GM12878 (cell line): Measurements from ENCODE around the gene ADGRA3. TPM values are rescaled to one million over a fixed set of nuclear protein-coding genes. Genes with fewer than 3 reads are reported as not detected.

Source experiments
- ATAC-seq: fragments of 200-7000 bp; cut with Tn5 transposase; 3 replicates; pipeline ENCODE4 v1.9.1; 2020; ENCODE audit warnings: mild to moderate bottlenecking, moderate library complexity
- BruUV-seq: library from RNA; stranded (reverse); fragments of 400-500 nt; replicated peaks from 2 replicates; lab custom pipeline; 2021; lab: Mats Ljungman, UMichigan
- CTCF ChIA-PET: fragments of 300-600 bp; sonication (Branson Sonifier 250); formaldehyde crosslinking; extraction: SDS; loops from one replicate; lab custom pipeline; 2021; ENCODE audit warnings: inconsistent platforms; lab: Yijun Ruan, JAX
- POLR2A ChIA-PET: fragments of 350-600 bp; formaldehyde crosslinking; extraction: SDS; loops from one replicate; lab custom pipeline; 2021; ENCODE audit warnings: inconsistent platforms; lab: Charles Lee
- RAD21 ChIA-PET: fragments of 300-600 bp; sonication (Branson Sonifier 250); formaldehyde crosslinking; loops from one replicate; lab custom pipeline; 2023; ENCODE audit warnings: antibody characterized with exemption; ENCODE audit not compliant: unreplicated experiment; lab: Charles Lee
- SMC1A ChIA-PET: fragments of 300-600 bp; sonication (Branson Sonifier 250); formaldehyde crosslinking; loops from one replicate; lab custom pipeline; 2023; ENCODE audit not compliant: unreplicated experiment, uncharacterized antibody; lab: Charles Lee
- DNase-seq: peaks from one replicate; pipeline ENCODE4 v3.0.0-alpha.2; 2011; ENCODE audit warnings: low read depth, low spot score
- FAIRE-seq: peaks from 3 replicates; lab custom pipeline; 2011; peaks lifted over from hg19 to GRCh38; lab: Jason Lieb, UNC
- H2AFZ ChIP-seq: 2 replicates; pipeline ENCODE4 v1.6.0; 2011; ENCODE audit warnings: low read depth, low read length, control low read depth; ENCODE audit not compliant: control insufficient read depth
- H3K27ac ChIP-seq: 2 replicates; pipeline ENCODE4 v1.5.1; 2011; ENCODE audit warnings: control low read depth; ENCODE audit not compliant: control insufficient read depth, insufficient read depth
- H3K27me3 ChIP-seq, 2 experiments: replicated peaks in 1 of 2; 2 replicates each; pipeline versions ENCODE4 v1.6.0 to v1.6.1; 2011; ENCODE audit warnings: low read length in 1 of 2; ENCODE audit not compliant: control insufficient read depth in 2 of 2, insufficient read depth in 2 of 2
- H3K36me3 ChIP-seq, 2 experiments: 2 replicates each; pipeline ENCODE4 v1.5.1; 2011; ENCODE audit warnings: low read length in 1 of 2; ENCODE audit not compliant: control insufficient read depth in 2 of 2, insufficient read depth in 2 of 2
- H3K4me1 ChIP-seq: 2 replicates; pipeline ENCODE4 v1.6.1; 2011; ENCODE audit warnings: mild to moderate bottlenecking, low read length, moderate library complexity, mixed read lengths; ENCODE audit not compliant: control insufficient read depth, insufficient read depth
- H3K4me2 ChIP-seq: 2 replicates; pipeline ENCODE4 v1.6.0; 2011; ENCODE audit warnings: control low read depth; ENCODE audit not compliant: control insufficient read depth, insufficient read depth
- H3K4me3 ChIP-seq: fragments of 200-600 bp; sonication (generic); 2 replicates; pipeline ENCODE4 v1.5.1; 2016
- H3K79me2 ChIP-seq: 2 replicates; pipeline ENCODE4 v1.6.0; 2011; ENCODE audit warnings: low read length; ENCODE audit not compliant: control insufficient read depth, insufficient read depth
- H3K9ac ChIP-seq: 2 replicates; pipeline ENCODE4 v1.8.0; 2011; ENCODE audit warnings: low read length, control low read depth, mixed read lengths; ENCODE audit not compliant: control insufficient read depth, insufficient read depth
- H3K9me3 ChIP-seq: replicated peaks from 3 replicates; pipeline ENCODE4 v1.5.1; 2011; ENCODE audit warnings: mild to moderate bottlenecking, low read length; ENCODE audit not compliant: control insufficient read depth, insufficient read depth
- H4K20me1 ChIP-seq: 2 replicates; pipeline ENCODE4 v1.6.0; 2011; ENCODE audit not compliant: control insufficient read depth, insufficient read depth
- BACH1 ChIP-seq: fragments of 450-650 bp; IDR thresholded peaks from 2 replicates; pipeline ENCODE4 v1.6.1; 2017; ENCODE audit warnings: mild to moderate bottlenecking, borderline replicate concordance
- EZH2 ChIP-seq: IDR thresholded peaks from 2 replicates; pipeline ENCODE4 v1.6.1; 2012; ENCODE audit warnings: low read depth, mild to moderate bottlenecking, control low read depth, inconsistent platforms, low read length, borderline replicate concordance; ENCODE audit not compliant: control insufficient read depth
- GATAD2B ChIP-seq: fragments of 450-650 bp; conservative IDR thresholded peaks from 2 replicates; pipeline ENCODE4 v1.6.1; 2017; ENCODE audit warnings: low read depth, mild to moderate bottlenecking, moderate library complexity
- HSF1 ChIP-seq: fragments of 150-350 bp; IDR thresholded peaks from 2 replicates; pipeline ENCODE4 v1.6.1; 2014; ENCODE audit warnings: mild to moderate bottlenecking, low read depth, low read length
- IRF3 ChIP-seq: fragments of 450-650 bp; IDR thresholded peaks from 2 replicates; pipeline ENCODE4 v1.6.1; 2014; ENCODE audit warnings: mild to moderate bottlenecking
- KLF5 ChIP-seq: fragments of 450-650 bp; IDR thresholded peaks from 2 replicates; pipeline ENCODE4 v1.6.1; 2014; ENCODE audit warnings: mild to moderate bottlenecking; ENCODE audit not compliant: partially characterized antibody
- MXI1 ChIP-seq: fragments of 150-350 bp; IDR thresholded peaks from 2 replicates; pipeline ENCODE4 v1.6.1; 2011; ENCODE audit warnings: low read depth, mild to moderate bottlenecking, inconsistent platforms, low read length, improper control_type of control experiment
- MYB ChIP-seq: fragments of 150-350 bp; IDR thresholded peaks from 2 replicates; pipeline ENCODE4 v1.6.1; 2014; ENCODE audit warnings: mild to moderate bottlenecking, low read depth, low read length, borderline replicate concordance
- NFYA ChIP-seq: IDR thresholded peaks from 2 replicates; pipeline ENCODE4 v1.6.1; 2011; ENCODE audit warnings: low read depth, mild to moderate bottlenecking, low read length, improper control_type of control experiment, borderline replicate concordance
- NFYB ChIP-seq: IDR thresholded peaks from 2 replicates; pipeline ENCODE4 v1.6.1; 2011; ENCODE audit warnings: low read depth, mild to moderate bottlenecking, low read length, improper control_type of control experiment, moderate library complexity; ENCODE audit not compliant: insufficient read depth
- POLR2AphosphoS2 ChIP-seq: IDR thresholded peaks from 2 replicates; pipeline ENCODE4 v1.6.1; 2011; ENCODE audit warnings: low read depth, mild to moderate bottlenecking, low read length, improper control_type of control experiment, moderate library complexity
- SMAD5 ChIP-seq: IDR thresholded peaks from 2 replicates; pipeline ENCODE4 v1.6.1; 2016; ENCODE audit warnings: antibody characterized with exemption, low read depth
- SREBF1 ChIP-seq: IDR thresholded peaks from 2 replicates; pipeline ENCODE4 v1.6.1; 2012; ENCODE audit warnings: mild to moderate bottlenecking, low read length
- SREBF2 ChIP-seq: IDR thresholded peaks from 2 replicates; pipeline ENCODE4 v1.6.1; 2012; ENCODE audit warnings: mild to moderate bottlenecking, low read length
- SUZ12 ChIP-seq: fragments of 200-600 bp; sonication (generic); IDR thresholded peaks from one replicate; pipeline ENCODE4 v1.6.1; 2018; ENCODE audit warnings: antibody characterized with exemption, mild to moderate bottlenecking; ENCODE audit not compliant: unreplicated experiment
- TBL1XR1 ChIP-seq: IDR thresholded peaks from 2 replicates; pipeline ENCODE4 v1.6.1; 2012; ENCODE audit warnings: low read depth, low read length, improper control_type of control experiment
- TCF3 ChIP-seq: IDR thresholded peaks from 2 replicates; pipeline ENCODE4 v1.6.1; 2012; ENCODE audit warnings: low read depth, mild to moderate bottlenecking, low read length, borderline replicate concordance; ENCODE audit not compliant: insufficient read depth
- USF1 ChIP-seq: IDR thresholded peaks from 2 replicates; pipeline ENCODE4 v1.6.1; 2011; ENCODE audit warnings: borderline replicate concordance, low read depth, mild to moderate bottlenecking, moderate library complexity, mixed read lengths, low read length; ENCODE audit not compliant: insufficient read depth; ENCODE audit errors: extremely low read length
- ZNF217 ChIP-seq: fragments of 450-650 bp; IDR thresholded peaks from 2 replicates; pipeline ENCODE4 v1.6.1; 2017; ENCODE audit warnings: antibody characterized with exemption, mild to moderate bottlenecking
- ZNF622 ChIP-seq: fragments of 450-650 bp; IDR thresholded peaks from 2 replicates; pipeline ENCODE4 v1.6.1; 2017; ENCODE audit warnings: mild to moderate bottlenecking, inconsistent platforms
- WGBS: methylation state at CpG from one replicate; pipeline ENCODE4 v1.1.6; 2016; ENCODE audit warnings: low lambda C conversion rate; ENCODE audit not compliant: insufficient replicate concordance, insufficient coverage; ENCODE audit errors: missing lambda C conversion rate; 5-methylcytosine and 5-hydroxymethylcytosine counted together
- in situ Hi-C: fragments of 300-500 bp; cut with MboI; formaldehyde crosslinking; loops from 9 replicates; pipeline ENCODE4 v1.14.3; 2018; ENCODE audit warnings: mixed read lengths
- intact Hi-C: fragments of 100-400 bp; cut with micrococcal nuclease; formaldehyde crosslinking; loops from one replicate; pipeline ENCODE4 v1.14.2; 2022; ENCODE audit not compliant: unreplicated experiment
- polyA plus RNA-seq, 11 experiments: library from polyadenylated mRNA; depleted of rRNA in 4 of 11; unstranded in 6 of 11; stranded (reverse) in 5 of 11; fragments of >200 nt; fragmentation: Nextera tagmentation in 4 of 11; fragmentation: Illumina TruSeq in 1 of 11; extraction: Ambion mirVana in 4 of 11; extraction: Trizol in 1 of 11; gene quantifications; 1 replicate in 1 of 11; 2 replicates in 10 of 11; pipeline versions ENCODE4 v1.2.1 to v1.2.3, GENCODE V29; 2011 to 2016; ENCODE audit warnings: inconsistent platforms in 2 of 11, missing spikeins in 2 of 11, low read depth in 1 of 11
- total RNA-seq, 4 experiments: library from RNA; depleted of rRNA in 3 of 4; stranded (reverse); fragments of >200 nt in 3 of 4; fragmentation: Illumina TruSeq in 1 of 4; extraction: Trizol in 1 of 4; gene quantifications; 2 replicates each; pipeline versions ENCODE4 v1.2.1 to v1.2.3, GENCODE V29; 2013 to 2021

The ADGRA3 gene
- total and polyA plus RNA-seq, 10 of the 15 experiments (the other 5 are each of a cell fraction or from before 2014, with no cell fraction given) = 0.24 to 66.2 (median 2.5) TPM

- TF ChIP-seq MYB (no peak), BACH1 (no peak), EZH2 (no peak), KLF5 (no peak)
Observed at GRCh38 chr4:22487328-22487727, 28.5 kb downstream of the ADGRA3 start (continued).

GRCh38 chr4:22486276-22486675 lies 29.6 kb downstream of the ADGRA3 start:
- FAIRE-seq (no peak), DNase-seq (no peak)
- no peaks in the 10 kb centered on the region for H4K20me1 ChIP-seq
- ChIA-PET CTCF (interaction anchor here (1.0 to 3.2 kb wide), 3 partner anchors 14 to 121 kb away, joined by 3 to 23 read pairs (median 4); no protein-coding TSS in a partner anchor), RAD21 (interaction anchor here (0.8 to 8.3 kb wide), 14 partner anchors 10 to 123 kb away, joined by 3 to 72 read pairs (median 4); no protein-coding TSS in a partner anchor)
- H3K4me2 ChIP-seq = no peak overlapping the region
- no peak overlapping the region for H2AFZ ChIP-seq
- in situ Hi-C loops = no loop called here
- no peaks in the 10 kb centered on the region for H3K27me3 ChIP-seq
- no peak for TF ChIP-seq HSF1
- TF ChIP-seq NFYA = no peak
- TF ChIP-seq IRF3 = no peak
- TF ChIP-seq MXI1 = no peak
- TF ChIP-seq SMAD5 = no peak
- TF ChIP-seq ZNF622 = no peak
- no peak for TF ChIP-seq USF1
- no peak for TF ChIP-seq TBL1XR1
- TF ChIP-seq GATAD2B = no peak
- no peak for TF ChIP-seq SREBF2
- no peak for TF ChIP-seq ZNF217
- TF ChIP-seq POLR2AphosphoS2 = no peak
- no peak for TF ChIP-seq NFYB
- TF ChIP-seq TCF3 = no peak
- TF ChIP-seq SREBF1 = no peak
- TF ChIP-seq SUZ12 = no peak
- TF ChIP-seq, all 136 proteins: peak for 0
- ATAC-seq = no peak
- WGBS = 49% methylated on average over 4 of the region's 4 CpGs
- ChIA-PET POLR2A (interaction anchor here (1.0 to 7.2 kb wide), 9 partner anchors 9 to 109 kb away, joined by 3 to 59 read pairs (median 8); partner anchors contain the start of gene ADGRA3), SMC1A (interaction anchor here (0.9 to 15.8 kb wide), 13 partner anchors 12 to 119 kb away, joined by 3 to 272 read pairs (median 4); no protein-coding TSS in a partner anchor)
- Histone ChIP-seq H3K9ac (no peak overlapping the region), H3K27ac (no peak overlapping the region), H3K4me3 (no peak overlapping the region), H3K79me2 (no peaks in the 10 kb centered on the region), H3K36me3 (no peaks in the 10 kb centered on the region), H3K4me1 (no peaks in the 10 kb centered on the region), H3K9me3 (no peaks in the 10 kb centered on the region)
- no TSS peak for BruUV-seq
- intact Hi-C loops = no loop called here
